GM12874 (cell line): Measurements from ENCODE around the gene PDIA4.

Experiments used
- CTCF ChIP-seq: IDR thresholded peaks from 2 replicates; pipeline ENCODE4 v1.5.1; 2011; ENCODE audit warnings: low read depth, mild to moderate bottlenecking, control low read depth, low read length, moderate library complexity; ENCODE audit not compliant: insufficient read depth

PDIA4 gene

GRCh38 chr7:149005427-149006344, 22.6 kb downstream of the PDIA4 start:
- peak; percentile 81 for TF ChIP-seq CTCF

GRCh38 chr7:149004405-149005370, 23.6 kb downstream of the PDIA4 start:
- no peak for TF ChIP-seq CTCF

- no peak for TF ChIP-seq CTCF
These were observed 24.6 kb downstream of the PDIA4 start for GRCh38 chr7:149003560-149004305.

- no peak for TF ChIP-seq CTCF
These were observed 25.3 kb downstream of the PDIA4 start for GRCh38 chr7:149003018-149003417.

- TF ChIP-seq CTCF = no peak
These were observed 25.7 kb downstream of the PDIA4 start for GRCh38 chr7:149002604-149003003.

GRCh38 chr7:149001427-149002068, 26.8 kb downstream of the PDIA4 start:
- TF ChIP-seq CTCF = no peak
